Suppressor macrophage (primary cell): ENCODE results near the gene SLC22A9.

ENCODE experiments used
- DNase-seq, 4 experiments: peaks; one replicate each; pipeline ENCODE4 v3.0.0-alpha.2; 2020 to 2022

Gene SLC22A9

DNA sequence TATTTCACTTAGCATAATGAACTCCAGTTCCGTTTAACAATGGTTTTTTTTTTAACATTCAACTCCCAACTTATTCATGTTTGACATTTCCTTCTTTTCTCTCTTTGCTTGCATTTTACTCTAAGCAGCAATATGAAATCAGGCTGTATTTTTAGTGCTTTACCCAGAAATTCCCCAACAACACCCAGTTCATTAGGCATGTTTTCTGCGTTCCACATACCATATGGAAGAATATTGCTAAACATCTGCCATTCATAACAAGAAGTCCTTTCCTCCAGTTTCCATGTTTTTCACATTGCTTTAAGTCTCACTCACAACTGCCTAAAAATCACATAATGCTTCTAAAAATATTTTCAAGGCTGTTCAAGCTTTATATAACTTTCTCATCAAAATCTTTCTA is 75.5 kb downstream of the SLC22A9 start:
- no peak for DNase-seq

DNA sequence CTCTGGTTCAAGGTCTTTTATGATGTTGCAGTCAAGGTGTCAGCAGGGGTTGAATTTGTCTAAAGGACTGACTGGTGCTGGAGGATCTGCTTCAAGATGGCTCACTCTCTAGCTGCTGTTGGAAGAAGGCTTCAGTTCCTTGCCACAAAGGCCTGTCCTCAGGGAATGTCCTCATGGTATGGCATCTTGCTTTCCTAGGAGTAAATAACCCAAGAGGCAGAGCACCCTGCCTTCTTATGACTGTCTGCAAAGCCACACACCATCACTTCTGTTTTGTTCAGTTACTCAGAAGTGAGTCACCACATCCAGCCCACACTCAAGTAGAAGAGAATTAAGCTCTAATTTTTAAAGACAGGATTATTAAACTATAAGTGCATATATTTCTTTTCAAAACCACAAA is 76.1 kb downstream of the SLC22A9 start:
- DNase-seq = peak; percentile 50 to 69 (median 60)

DNA sequence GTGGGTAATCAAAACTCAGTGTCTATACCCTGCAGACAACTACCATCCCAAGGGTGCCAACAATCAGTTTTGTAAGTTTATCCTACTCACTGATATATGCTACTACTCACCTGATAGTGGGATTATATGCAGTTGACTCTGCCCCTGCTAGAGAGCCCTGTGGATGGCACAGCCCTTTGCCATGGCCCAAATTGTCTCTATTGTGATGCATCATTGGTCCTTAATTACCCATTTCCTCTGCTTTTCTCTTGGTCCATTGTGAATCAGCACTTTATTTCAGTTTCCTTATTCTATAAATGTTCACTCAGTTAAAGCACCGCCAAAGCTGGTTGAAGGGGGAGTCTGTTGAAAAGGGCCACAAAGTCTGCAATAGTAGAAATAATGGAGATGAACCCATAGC is 79.1 kb downstream of the SLC22A9 start:
- DNase-seq = no peak

DNA sequence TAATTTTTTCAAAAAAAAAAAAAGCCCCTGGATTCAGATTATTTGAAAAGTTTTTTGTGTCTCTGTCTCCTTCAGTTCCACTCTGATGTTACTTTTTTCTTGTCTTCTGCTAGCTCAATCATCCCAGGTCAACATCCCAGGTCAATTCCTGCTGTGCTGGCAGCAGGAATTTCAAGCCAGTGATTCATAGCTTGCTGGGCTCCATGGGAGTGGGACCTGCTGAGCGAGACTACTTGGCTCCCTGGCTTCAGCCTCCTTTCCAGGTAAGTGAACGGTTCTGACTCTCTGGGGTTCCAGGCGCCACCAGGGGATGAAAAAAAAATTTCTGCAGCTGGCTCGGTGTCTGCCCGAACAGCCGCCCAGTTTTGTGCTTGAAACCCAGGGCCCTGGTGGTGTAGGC is 90.0 kb downstream of the SLC22A9 start:
- no peak for DNase-seq
